Body of pancreas (tissue), 4 donors: ENCODE results near the gene HMCN1. TPM values are rescaled to one million over a fixed set of nuclear protein-coding genes. Genes with fewer than 3 reads are reported as not detected.

Experiments used
- ATAC-seq: fragments of 150-250 bp; one replicate; pipeline ENCODE4 v1.9.1; 2016
- DNase-seq, 4 donors: peaks; one replicate each; pipeline ENCODE4 v3.0.0-alpha.2; 2019
- H3K27ac ChIP-seq, 4 donors: fragments of 200-600 bp; sonication (generic); 1 replicate in 3 of 4; 2 replicates in 1 of 4; pipeline versions ENCODE4 v1.5.1 to v1.6.1; 2016 to 2019; ENCODE audit warnings: mild to moderate bottlenecking in 1 of 4, mixed read lengths in 1 of 4, moderate library complexity in 1 of 4
- H3K27me3 ChIP-seq, 2 donors: fragments of 200-600 bp; sonication (generic); one replicate each; pipeline ENCODE4 v1.6.0; 2016; ENCODE audit warnings: mild to moderate bottlenecking in 1 of 2
- H3K36me3 ChIP-seq, 2 donors: fragments of 200-600 bp; sonication (generic); replicated peaks in 1 of 2; 2 replicates each; pipeline ENCODE4 v1.5.1; 2016; ENCODE audit warnings: low read depth in 2 of 2; ENCODE audit not compliant: insufficient read depth in 1 of 2
- H3K4me1 ChIP-seq: fragments of 200-600 bp; sonication (generic); one replicate; pipeline ENCODE4 v1.6.0; 2016
- H3K4me3 ChIP-seq, 2 donors: fragments of 200-600 bp; sonication (generic); 1 replicate in 1 of 2; 2 replicates in 1 of 2; pipeline ENCODE4 v1.5.1; 2016 to 2019
- H3K9me3 ChIP-seq, 3 donors: fragments of 200-600 bp; sonication (generic); 1 replicate in 2 of 3; 2 replicates in 1 of 3; pipeline ENCODE4 v1.5.1; 2016
- POLR2A ChIP-seq, 3 donors: fragments of 450-650 bp; IDR thresholded peaks; one replicate each; pipeline ENCODE4 v1.6.1; 2016; ENCODE audit warnings: antibody characterized with exemption in 3 of 3, mild to moderate bottlenecking in 2 of 3
- WGBS, 2 donors: methylation state at CpG; one replicate each; pipeline ENCODE4 v1.1.5; 2017; 5-methylcytosine and 5-hydroxymethylcytosine counted together
- intact Hi-C: fragments of 100-400 bp; cut with DNase I; formaldehyde crosslinking; loops from one replicate; pipeline ENCODE4 v1.15.1; 2023
- total RNA-seq, 2 donors: library from RNA; depleted of rRNA; stranded (reverse); fragments of >200 nt; gene quantifications; one replicate each; pipeline ENCODE4 v1.1.0, GENCODE V29; 2016
- TF ChIP-seq, protein P1 (sequence below), 7 experiments: fragments of 450-650 bp in 4 of 7; fragments of 200-600 bp in 3 of 7; sonication (generic) in 3 of 7; IDR thresholded peaks; one replicate each; pipeline ENCODE4 v1.5.1; 2016 to 2019; ENCODE audit warnings: antibody characterized with exemption in 7 of 7

The HMCN1 gene
- total RNA-seq, 2 donors from 2014 or later: 2.1 to 2.3 TPM

GRCh38 chr1:185759061-185759460, 24.9 kb downstream of the HMCN1 start:
- DNase-seq: no peak
- no peak overlapping the region for H3K27ac ChIP-seq
- intact Hi-C loops: no loop called here
- H3K4me1 ChIP-seq: no peaks in the 10 kb centered on the region
- no peak for TF ChIP-seq POLR2A (IDR thresholded peaks at IDR 0.05)
- TF ChIP-seq, protein P1, sequence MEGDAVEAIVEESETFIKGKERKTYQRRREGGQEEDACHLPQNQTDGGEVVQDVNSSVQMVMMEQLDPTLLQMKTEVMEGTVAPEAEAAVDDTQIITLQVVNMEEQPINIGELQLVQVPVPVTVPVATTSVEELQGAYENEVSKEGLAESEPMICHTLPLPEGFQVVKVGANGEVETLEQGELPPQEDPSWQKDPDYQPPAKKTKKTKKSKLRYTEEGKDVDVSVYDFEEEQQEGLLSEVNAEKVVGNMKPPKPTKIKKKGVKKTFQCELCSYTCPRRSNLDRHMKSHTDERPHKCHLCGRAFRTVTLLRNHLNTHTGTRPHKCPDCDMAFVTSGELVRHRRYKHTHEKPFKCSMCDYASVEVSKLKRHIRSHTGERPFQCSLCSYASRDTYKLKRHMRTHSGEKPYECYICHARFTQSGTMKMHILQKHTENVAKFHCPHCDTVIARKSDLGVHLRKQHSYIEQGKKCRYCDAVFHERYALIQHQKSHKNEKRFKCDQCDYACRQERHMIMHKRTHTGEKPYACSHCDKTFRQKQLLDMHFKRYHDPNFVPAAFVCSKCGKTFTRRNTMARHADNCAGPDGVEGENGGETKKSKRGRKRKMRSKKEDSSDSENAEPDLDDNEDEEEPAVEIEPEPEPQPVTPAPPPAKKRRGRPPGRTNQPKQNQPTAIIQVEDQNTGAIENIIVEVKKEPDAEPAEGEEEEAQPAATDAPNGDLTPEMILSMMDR (IDR thresholded peaks at IDR 0.05): no peak
- ATAC-seq: no peak
- H3K36me3 ChIP-seq: no peaks in the 10 kb centered on the region
- H3K9me3 ChIP-seq: no peaks in the 10 kb centered on the region
- 74 to 87% methylated on average over 1 of the region's 1 CpG for WGBS, 2 donors
- no peaks in the 10 kb centered on the region for H3K27me3 ChIP-seq
- no peak overlapping the region for H3K4me3 ChIP-seq

DNA sequence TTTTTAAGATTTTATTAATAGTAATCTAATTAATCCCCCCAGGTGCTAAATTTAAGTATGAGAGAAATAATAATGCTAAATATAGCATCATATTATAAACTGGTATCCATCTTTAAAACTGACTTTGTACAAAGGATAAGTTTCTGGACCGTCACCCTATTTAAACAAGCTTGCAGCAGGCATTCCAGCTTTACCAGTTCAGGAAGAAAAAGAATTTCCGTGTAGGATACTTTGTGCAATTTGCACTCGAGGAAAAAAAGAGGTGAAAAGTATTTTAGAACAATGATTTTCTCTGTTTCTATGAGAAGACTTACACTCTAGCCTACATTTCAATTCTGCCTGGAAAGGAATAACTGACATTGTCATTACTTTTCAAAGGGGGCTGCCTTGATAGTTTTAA, 27.6 kb downstream of the HMCN1 start:
- no peak for DNase-seq
- no peaks in the 10 kb centered on the region for H3K27me3 ChIP-seq
- TF ChIP-seq POLR2A (IDR thresholded peaks at IDR 0.05): no peak
- ATAC-seq: no peak
- no peaks in the 10 kb centered on the region for H3K36me3 ChIP-seq
- intact Hi-C loops: no loop called here
- H3K4me1 ChIP-seq: no peaks in the 10 kb centered on the region
- H3K9me3 ChIP-seq: no peaks in the 10 kb centered on the region
- H3K4me3 ChIP-seq: no peak overlapping the region
- H3K27ac ChIP-seq: no peak overlapping the region
- 31 to 36% methylated on average over 3 of the region's 3 CpGs for WGBS, 2 donors

- TF ChIP-seq POLR2A (IDR thresholded peaks at IDR 0.05): no peak
- TF ChIP-seq, protein P1 (IDR thresholded peaks at IDR 0.05): no peak
- no peaks in the 10 kb centered on the region for H3K4me1 ChIP-seq
- H3K4me3 ChIP-seq: no peak overlapping the region
- ATAC-seq: no peak
- H3K27me3 ChIP-seq: no peaks in the 10 kb centered on the region
- no peak for DNase-seq
- no peaks in the 10 kb centered on the region for H3K9me3 ChIP-seq
- whole genome bisulfite sequencing, 2 donors: 63 to 68% methylated on average over 1 of the region's 1 CpG
- intact Hi-C loops: no loop called here
- no peak overlapping the region for H3K27ac ChIP-seq
- H3K36me3 ChIP-seq: no peaks in the 10 kb centered on the region
Measured at GRCh38 chr1:185767508-185768120, 33.4 kb downstream of the HMCN1 start.

GRCh38 chr1:185768371-185768770, 34.2 kb downstream of the HMCN1 start:
- Histone ChIP-seq H3K4me3 (no peak overlapping the region), H3K4me1 (no peaks in the 10 kb centered on the region), H3K9me3 (no peaks in the 10 kb centered on the region), H3K27me3 (no peaks in the 10 kb centered on the region), H3K27ac (no peak overlapping the region), H3K36me3 (no peaks in the 10 kb centered on the region)
- DNase-seq: no peak
- intact Hi-C loops: no loop called here
- TF ChIP-seq POLR2A (IDR thresholded peaks at IDR 0.05): no peak
- TF ChIP-seq, protein P1 (IDR thresholded peaks at IDR 0.05): no peak
- 85 to 87% methylated on average over 3 of the region's 3 CpGs for WGBS, 2 donors
- no peak for ATAC-seq

DNA sequence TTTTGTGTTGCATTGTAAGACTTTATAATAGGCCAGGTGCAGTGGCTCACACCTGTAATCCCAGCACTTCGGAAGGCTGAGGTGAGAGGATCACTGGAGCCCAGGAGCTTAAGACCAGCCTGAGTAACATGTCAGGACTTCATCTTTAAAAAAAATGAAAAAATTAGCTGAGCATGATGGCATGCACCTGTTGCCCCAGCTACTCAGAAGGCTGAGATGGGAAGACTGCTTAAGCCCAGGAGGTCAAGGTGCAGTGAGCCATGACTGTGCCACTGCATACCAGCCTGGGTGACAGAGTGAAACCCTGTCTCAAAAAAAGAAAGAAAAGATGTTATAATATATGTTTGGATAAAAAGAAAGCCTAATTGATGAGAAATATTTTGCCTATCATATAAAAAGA, 34.9 kb downstream of the HMCN1 start:
- Histone ChIP-seq H3K27ac (no peak overlapping the region), H3K9me3 (no peaks in the 10 kb centered on the region), H3K27me3 (no peaks in the 10 kb centered on the region), H3K36me3 (no peaks in the 10 kb centered on the region), H3K4me3 (no peak overlapping the region), H3K4me1 (no peaks in the 10 kb centered on the region)
- intact Hi-C loops: no loop called here
- 73 to 100% methylated on average over 1 of the region's 1 CpG for WGBS, 2 donors
- ATAC-seq: no peak
- no peak for DNase-seq
- TF ChIP-seq, protein P1 (IDR thresholded peaks at IDR 0.05): no peak
- TF ChIP-seq POLR2A (IDR thresholded peaks at IDR 0.05): no peak
